RPMI7951 (cell line): ENCODE data around the gene ZNF384. TPM values are rescaled to one million over a fixed set of nuclear protein-coding genes. Genes with fewer than 3 reads are reported as not detected.

Experiments
- DNase-seq: peaks from one replicate; pipeline ENCODE4 v3.0.0-alpha.2; 2012; ENCODE audit warnings: low read depth
- total RNA-seq: library from RNA; depleted of rRNA; stranded (reverse); fragments of >200 nt; shearing (Covaris generic); gene quantifications from 2 replicates; pipeline ENCODE4 v1.2.3, GENCODE V29; 2014; rRNA removed

ZNF384 gene
- total RNA-seq, 1 experiment from 2014 or later = 18.0 TPM

- DNase-seq = no peak
Observed at GRCh38 chr12:6620885-6621274, 68.3 kb downstream of the ZNF384 start.

GRCh38 chr12:6620137-6620884 is 68.9 kb downstream of the ZNF384 start:
- no peak for DNase-seq

GRCh38 chr12:6618483-6619225 is 70.5 kb downstream of the ZNF384 start:
- DNase-seq = no peak

Other genes starting within 250 kb of the ZNF384 start
- not detected in 2 replicates for gene CD27, start 244.4 kb downstream of the ZNF384 start, total RNA-seq
- 15.4 and 18.9 TPM in 2 replicates for gene TAPBPL, start 237.3 kb downstream of the ZNF384 start, total RNA-seq
- 3.1 and 4.1 TPM in 2 replicates for gene VAMP1, start 218.7 kb downstream of the ZNF384 start, total RNA-seq
- gene MRPL51, start 196.1 kb downstream of the ZNF384 start, total RNA-seq = 184 and 197 TPM in 2 replicates
- 92.1 and 106 TPM in 2 replicates for gene NCAPD2, start 195.3 kb downstream of the ZNF384 start, total RNA-seq
- gene GAPDH, start 154.9 kb downstream of the ZNF384 start, total RNA-seq = 8,506 and 8,626 TPM in 2 replicates
- gene IFFO1, start 133.3 kb downstream of the ZNF384 start, total RNA-seq = 5.8 and 8.6 TPM in 2 replicates
- 14.2 and 17.8 TPM in 2 replicates for gene NOP2, start 121.1 kb downstream of the ZNF384 start, total RNA-seq
- 167 and 180 TPM in 2 replicates for gene CHD4, start 82.0 kb downstream of the ZNF384 start, total RNA-seq
- gene LPAR5, start 53.4 kb downstream of the ZNF384 start, total RNA-seq = not detected in 2 replicates
- gene ACRBP, start 41.9 kb downstream of the ZNF384 start, total RNA-seq = 0.48 TPM in 1 of 2 replicates, not detected in the other
- 32.7 and 33.3 TPM in 2 replicates for gene ING4, start 26.3 kb downstream of the ZNF384 start, total RNA-seq
- 0.12 and 1.5 TPM in 2 replicates for gene PIANP, start 11.4 kb upstream of the ZNF384 start, total RNA-seq
- 61.0 and 63.3 TPM in 2 replicates for gene COPS7A, start 34.7 kb upstream of the ZNF384 start, total RNA-seq
- 178 and 215 TPM in 2 replicates for gene MLF2, start 63.8 kb upstream of the ZNF384 start, total RNA-seq
- gene PTMS, start 77.0 kb upstream of the ZNF384 start, total RNA-seq = 126 and 151 TPM in 2 replicates
- 0.10 and 0.12 TPM in 2 replicates for gene LAG3, start 83.1 kb upstream of the ZNF384 start, total RNA-seq
- 3.5 and 5.4 TPM in 2 replicates for gene CD4, start 100.2 kb upstream of the ZNF384 start, total RNA-seq
- 1.8 and 2.5 TPM in 2 replicates for gene GPR162, start 132.4 kb upstream of the ZNF384 start, total RNA-seq
- 26.9 and 27.3 TPM in 2 replicates for gene P3H3, start 139.0 kb upstream of the ZNF384 start, total RNA-seq
- gene GNB3, start 151.6 kb upstream of the ZNF384 start, total RNA-seq = 0.10 and 0.72 TPM in 2 replicates
- 171 and 198 TPM in 2 replicates for gene CDCA3, start 161.9 kb upstream of the ZNF384 start, total RNA-seq
- gene USP5, start 162.8 kb upstream of the ZNF384 start, total RNA-seq = 61.4 and 62.7 TPM in 2 replicates
- 2,274 and 2,388 TPM in 2 replicates for gene TPI1, start 178.2 kb upstream of the ZNF384 start, total RNA-seq
- 3.5 and 4.2 TPM in 2 replicates for gene SPSB2, start 183.9 kb upstream of the ZNF384 start, total RNA-seq
- gene LRRC23, start 215.4 kb upstream of the ZNF384 start, total RNA-seq = 4.9 and 5.4 TPM in 2 replicates
- 28.6 and 29.0 TPM in 2 replicates for gene ENO2, start 225.2 kb upstream of the ZNF384 start, total RNA-seq
- 3.8 and 6.1 TPM in 2 replicates for gene ATN1, start 238.6 kb upstream of the ZNF384 start, total RNA-seq